ENCODE measurements around the gene EFHC1.

DNA sequence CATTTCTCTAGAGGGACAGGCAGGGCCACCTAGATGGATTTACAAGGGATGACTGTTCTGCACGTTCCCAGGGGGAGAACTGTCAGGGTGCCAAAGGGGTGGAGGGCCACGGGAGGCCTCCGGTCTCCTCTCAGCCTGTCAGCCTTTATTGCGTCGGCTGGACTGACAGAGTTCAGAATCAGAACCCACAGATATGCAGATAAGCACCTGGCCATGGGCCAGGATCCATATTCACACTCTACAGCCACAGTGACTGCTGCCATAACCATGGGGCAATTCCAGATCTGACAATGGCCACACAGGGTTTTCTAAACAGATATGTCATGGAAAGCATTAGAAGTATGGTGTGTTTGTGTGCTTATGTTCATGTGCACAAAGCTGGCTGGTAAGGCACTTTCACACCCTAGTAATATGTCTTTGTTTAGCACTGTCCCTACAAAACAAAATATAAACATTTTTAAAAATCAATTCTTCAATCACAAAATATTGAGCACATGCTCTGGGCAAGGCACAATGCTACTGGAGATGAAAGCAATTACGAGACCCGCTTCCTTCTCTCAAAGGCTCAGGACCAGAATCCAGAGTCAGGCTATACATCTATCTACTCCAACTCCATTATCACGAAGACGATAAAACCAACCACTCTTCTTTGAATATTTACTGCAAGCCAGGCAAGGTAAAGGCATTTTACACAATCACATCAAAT lies 127.7 kb downstream of the EFHC1 start:
- TF ChIP-seq POLR2A (IDR thresholded peaks at IDR 0.05): no peak
- TF ChIP-seq, protein P1, sequence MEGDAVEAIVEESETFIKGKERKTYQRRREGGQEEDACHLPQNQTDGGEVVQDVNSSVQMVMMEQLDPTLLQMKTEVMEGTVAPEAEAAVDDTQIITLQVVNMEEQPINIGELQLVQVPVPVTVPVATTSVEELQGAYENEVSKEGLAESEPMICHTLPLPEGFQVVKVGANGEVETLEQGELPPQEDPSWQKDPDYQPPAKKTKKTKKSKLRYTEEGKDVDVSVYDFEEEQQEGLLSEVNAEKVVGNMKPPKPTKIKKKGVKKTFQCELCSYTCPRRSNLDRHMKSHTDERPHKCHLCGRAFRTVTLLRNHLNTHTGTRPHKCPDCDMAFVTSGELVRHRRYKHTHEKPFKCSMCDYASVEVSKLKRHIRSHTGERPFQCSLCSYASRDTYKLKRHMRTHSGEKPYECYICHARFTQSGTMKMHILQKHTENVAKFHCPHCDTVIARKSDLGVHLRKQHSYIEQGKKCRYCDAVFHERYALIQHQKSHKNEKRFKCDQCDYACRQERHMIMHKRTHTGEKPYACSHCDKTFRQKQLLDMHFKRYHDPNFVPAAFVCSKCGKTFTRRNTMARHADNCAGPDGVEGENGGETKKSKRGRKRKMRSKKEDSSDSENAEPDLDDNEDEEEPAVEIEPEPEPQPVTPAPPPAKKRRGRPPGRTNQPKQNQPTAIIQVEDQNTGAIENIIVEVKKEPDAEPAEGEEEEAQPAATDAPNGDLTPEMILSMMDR (IDR thresholded peaks at IDR 0.05): no peak
- TF ChIP-seq POLR2AphosphoS5 (IDR thresholded peaks at IDR 0.05): no peak
